ENCODE data around the gene NDUFA13. TPM values are rescaled to one million over a fixed set of nuclear protein-coding genes. Genes with fewer than 3 reads are reported as not detected.

Gene NDUFA13
- total RNA-seq, 1 donor from 2014 or later, result 294 TPM

DNA sequence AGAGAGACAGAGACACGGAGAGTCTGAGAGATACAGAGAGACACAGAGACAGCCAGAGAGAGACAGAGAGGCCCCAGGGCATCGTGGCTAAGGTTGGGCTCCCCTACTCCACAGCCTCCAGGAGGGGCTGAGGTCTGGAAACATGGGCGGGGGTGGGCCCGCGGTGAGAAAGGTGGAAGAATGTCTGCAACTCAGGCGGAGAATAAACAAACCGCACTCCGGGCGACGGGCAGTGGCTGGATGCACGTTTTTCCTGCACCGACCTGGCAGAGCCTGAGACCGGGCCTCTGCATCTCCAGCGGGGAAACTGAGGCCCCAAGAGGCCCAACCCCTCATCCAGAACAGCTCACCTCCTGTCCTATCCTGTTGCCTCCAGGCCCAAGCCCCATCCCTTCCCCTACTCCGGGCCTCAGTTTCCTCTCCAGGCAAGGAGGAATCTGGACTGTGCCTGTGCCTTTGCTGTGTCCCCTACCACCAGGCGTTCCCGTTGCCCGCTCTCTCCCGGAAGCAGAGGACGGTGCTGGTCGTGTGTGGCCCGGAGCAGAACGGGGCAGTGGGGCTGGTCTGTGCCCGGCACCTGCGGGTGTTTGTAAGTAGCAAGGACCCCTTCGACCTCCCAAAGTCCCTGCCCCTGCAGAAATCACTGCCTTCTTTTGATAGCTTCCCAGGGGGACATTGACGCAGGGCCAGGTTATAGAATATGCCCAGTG lies 18.7 kb downstream of the NDUFA13 start:
- TF ChIP-seq, protein P1, sequence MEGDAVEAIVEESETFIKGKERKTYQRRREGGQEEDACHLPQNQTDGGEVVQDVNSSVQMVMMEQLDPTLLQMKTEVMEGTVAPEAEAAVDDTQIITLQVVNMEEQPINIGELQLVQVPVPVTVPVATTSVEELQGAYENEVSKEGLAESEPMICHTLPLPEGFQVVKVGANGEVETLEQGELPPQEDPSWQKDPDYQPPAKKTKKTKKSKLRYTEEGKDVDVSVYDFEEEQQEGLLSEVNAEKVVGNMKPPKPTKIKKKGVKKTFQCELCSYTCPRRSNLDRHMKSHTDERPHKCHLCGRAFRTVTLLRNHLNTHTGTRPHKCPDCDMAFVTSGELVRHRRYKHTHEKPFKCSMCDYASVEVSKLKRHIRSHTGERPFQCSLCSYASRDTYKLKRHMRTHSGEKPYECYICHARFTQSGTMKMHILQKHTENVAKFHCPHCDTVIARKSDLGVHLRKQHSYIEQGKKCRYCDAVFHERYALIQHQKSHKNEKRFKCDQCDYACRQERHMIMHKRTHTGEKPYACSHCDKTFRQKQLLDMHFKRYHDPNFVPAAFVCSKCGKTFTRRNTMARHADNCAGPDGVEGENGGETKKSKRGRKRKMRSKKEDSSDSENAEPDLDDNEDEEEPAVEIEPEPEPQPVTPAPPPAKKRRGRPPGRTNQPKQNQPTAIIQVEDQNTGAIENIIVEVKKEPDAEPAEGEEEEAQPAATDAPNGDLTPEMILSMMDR (IDR thresholded peaks at IDR 0.05), result no peak
- DNase-seq, result no peak
- Mint-ChIP-seq H3K27ac (no peak overlapping the region), H3K9me3 (no peaks in the 10 kb centered on the region), H3K36me3 (ENCODE audit: low read depth) (peaks cover 12% of the 10 kb centered on the region), H3K4me3 (no peak overlapping the region), H3K27me3 (peaks cover 9% of the 10 kb centered on the region), H3K4me1 (peaks cover 23% of the 10 kb centered on the region)
- no peak for ATAC-seq (ENCODE audit: low read depth)
- CTCF ChIA-PET, result no interaction called here
- POLR2A ChIA-PET, result interaction anchor here (1.4 kb wide), 1 partner anchor 19 kb away, joined by 3 read pairs; the partner anchor contains the start of genes NDUFA13 and TSSK6
- intact Hi-C loops (cut with micrococcal nuclease), result no loop called here

DNA sequence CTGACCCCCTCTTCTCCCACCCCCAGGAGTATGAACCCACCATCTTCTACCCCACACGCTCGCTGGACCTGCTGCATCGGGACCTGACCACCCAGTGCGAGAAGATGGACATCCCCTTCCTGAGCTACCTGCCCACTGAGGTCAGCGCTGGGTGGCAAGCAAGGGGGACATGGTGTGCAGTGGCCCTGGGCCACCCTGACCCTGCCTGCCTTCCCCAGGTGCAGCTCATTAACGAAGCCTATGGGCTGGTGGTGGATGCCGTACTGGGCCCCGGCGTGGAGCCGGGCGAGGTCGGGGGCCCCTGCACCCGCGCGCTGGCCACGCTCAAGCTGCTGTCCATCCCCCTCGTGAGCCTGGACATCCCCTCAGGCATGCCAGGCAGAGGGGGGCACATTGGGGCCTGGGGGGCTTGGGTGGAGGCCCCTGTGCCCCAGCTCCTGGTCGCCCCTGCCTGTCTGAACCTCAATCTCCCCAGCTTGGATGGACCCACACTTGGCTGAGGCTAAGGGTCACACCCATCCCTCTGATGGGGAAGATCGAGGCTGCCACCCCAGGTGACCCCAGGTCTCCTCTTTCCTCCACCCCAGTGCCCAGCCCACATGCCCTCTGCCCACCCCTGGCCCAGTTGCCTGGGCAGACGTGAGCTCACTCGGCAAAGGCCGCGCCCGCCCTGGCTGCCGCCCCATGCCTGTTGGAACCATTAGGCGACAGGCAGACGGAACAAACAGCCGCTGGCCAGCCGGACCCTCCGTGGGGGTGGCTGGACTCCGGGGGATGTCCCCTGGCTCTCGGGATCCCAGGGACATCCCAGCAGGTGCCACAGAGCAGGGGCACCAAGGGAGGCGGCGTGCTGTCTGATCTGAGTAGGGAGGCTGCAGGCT lies 19.5 kb downstream of the NDUFA13 start:
- CTCF ChIA-PET, result no interaction called here
- TF ChIP-seq, protein P1 (IDR thresholded peaks at IDR 0.05), result no peak
- Mint-ChIP-seq H3K27ac (no peak overlapping the region), H3K4me1 (peaks cover 25% of the 10 kb centered on the region), H3K9me3 (no peaks in the 10 kb centered on the region), H3K36me3 (ENCODE audit: low read depth) (peaks cover 9% of the 10 kb centered on the region), H3K27me3 (peaks cover 11% of the 10 kb centered on the region), H3K4me3 (no peak overlapping the region)
- no peak for ATAC-seq (ENCODE audit: low read depth)
- POLR2A ChIA-PET, result no interaction called here
- DNase-seq, result no peak
- intact Hi-C loops (cut with micrococcal nuclease), result no loop called here

DNA sequence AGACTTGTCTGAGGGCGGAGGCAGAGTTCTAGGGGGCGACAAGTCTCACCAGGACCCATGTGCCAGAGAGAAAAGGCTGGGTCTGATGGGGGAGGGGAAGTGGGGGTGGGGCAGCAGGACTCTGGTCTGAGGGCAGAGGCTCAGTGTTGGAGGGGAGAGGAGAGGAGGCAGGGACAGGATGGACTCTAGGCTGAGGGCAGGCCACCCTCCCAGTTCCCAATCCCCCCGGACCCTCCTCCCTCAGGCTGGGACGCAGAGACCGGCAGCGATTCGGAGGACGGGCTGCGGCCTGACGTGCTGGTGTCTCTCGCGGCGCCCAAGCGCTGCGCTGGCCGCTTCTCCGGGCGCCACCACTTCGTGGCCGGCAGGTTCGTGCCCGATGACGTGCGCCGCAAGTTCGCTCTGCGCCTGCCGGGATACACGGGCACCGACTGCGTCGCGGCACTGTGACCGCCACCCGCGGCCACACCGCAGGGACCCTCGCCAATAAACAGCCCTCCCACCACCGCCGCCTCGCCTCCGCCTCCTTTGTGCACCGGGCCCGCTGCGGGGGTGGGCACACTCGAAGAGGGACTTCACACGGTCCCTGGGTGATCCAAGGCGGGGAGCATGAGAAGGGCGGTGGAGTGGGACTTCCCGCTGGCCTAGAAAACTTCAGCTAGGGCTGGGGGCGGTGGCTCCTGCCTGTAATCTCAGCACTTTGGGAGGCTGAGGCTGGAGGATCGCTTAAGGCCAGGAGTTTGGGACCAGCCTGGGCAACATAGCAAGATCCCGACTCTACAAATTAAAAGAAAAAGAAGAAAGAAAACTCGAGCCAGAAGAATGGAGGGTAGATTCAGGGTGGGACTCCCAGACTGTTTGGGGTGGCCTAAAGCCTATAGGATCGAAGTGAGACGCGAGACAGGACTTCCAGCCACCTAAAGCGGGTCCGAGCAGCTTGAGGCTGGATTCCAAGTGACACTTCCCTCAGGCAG lies 21.3 kb downstream of the NDUFA13 start:
- ATAC-seq (ENCODE audit: low read depth) (no peak), DNase-seq (no peak)
- H3K9me3 Mint-ChIP-seq, result no peaks in the 10 kb centered on the region
- POLR2A ChIA-PET, result no interaction called here
- no peaks in the 10 kb centered on the region for H3K36me3 Mint-ChIP-seq (ENCODE audit: low read depth)
- no peak overlapping the region for H3K27ac Mint-ChIP-seq
- peak overlapping the region; percentile 48 for H3K4me3 Mint-ChIP-seq
- H3K27me3 Mint-ChIP-seq, result peaks cover 15% of the 10 kb centered on the region
- TF ChIP-seq, protein P1 (IDR thresholded peaks at IDR 0.05), result no peak
- H3K4me1 Mint-ChIP-seq, result peaks cover 30% of the 10 kb centered on the region
- CTCF ChIA-PET, result interaction anchor here (2.0 kb wide), 1 partner anchor 107 kb away, joined by 5 read pairs; the partner anchor contains the start of gene GMIP
- intact Hi-C loops (cut with micrococcal nuclease), result no loop called here

DNA sequence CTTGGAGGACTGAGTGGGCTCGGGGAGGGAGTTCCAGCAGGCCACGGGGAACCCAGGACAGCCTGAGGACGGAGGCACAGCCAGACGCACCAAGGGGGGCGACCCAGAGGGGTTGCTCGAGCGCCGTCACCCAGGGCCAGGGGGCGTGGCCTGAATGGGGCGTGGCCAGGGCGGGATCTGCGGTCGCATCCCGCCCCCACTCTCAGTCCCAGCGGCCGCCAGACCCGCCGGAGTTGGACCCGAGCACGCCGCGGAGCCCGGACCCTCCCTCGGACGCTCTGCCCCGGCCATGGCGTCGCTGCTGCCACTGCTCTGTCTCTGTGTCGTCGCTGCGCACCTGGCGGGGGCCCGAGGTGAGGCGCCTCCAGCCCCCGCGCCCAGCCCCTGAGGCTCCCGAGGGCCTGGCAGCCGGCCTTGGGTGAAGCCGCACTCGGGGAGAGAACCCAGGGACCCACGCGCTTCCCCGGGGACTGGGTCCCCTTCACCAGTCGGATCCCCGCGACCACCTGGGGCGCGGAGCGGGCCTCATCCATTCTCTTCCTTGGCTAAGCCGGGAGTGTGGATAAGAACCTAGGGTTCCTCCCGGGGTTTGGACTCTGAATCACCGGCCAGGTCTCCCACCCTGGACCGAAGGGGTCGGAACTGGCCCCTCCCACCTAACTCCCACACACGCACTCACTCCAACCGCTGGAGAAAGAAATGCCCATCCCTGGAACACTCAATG lies 22.2 kb downstream of the NDUFA13 start, which contains the start of gene CILP2:
CILP2 (plus strand) TSS at position 205 of the 724 bp plus-strand sequence; CDS start at position 290, 85 bp downstream.
- peaks cover 18% of the 10 kb centered on the region for H3K27me3 Mint-ChIP-seq
- ChIA-PET POLR2A (interaction anchor here (0.8 kb wide), 1 partner anchor 34 kb away, joined by 10 read pairs; no protein-coding TSS in a partner anchor), CTCF (interaction anchor here (2.0 kb wide), 1 partner anchor 106 kb away, joined by 5 read pairs; the partner anchor contains the start of gene GMIP)
- peaks cover 28% of the 10 kb centered on the region for H3K4me1 Mint-ChIP-seq
- ATAC-seq (ENCODE audit: low read depth) (peak; percentile 20), DNase-seq (peak; percentile 50)
- no peaks in the 10 kb centered on the region for H3K9me3 Mint-ChIP-seq
- intact Hi-C loops (cut with micrococcal nuclease), result no loop called here
- no peaks in the 10 kb centered on the region for H3K36me3 Mint-ChIP-seq (ENCODE audit: low read depth)
- no peak within 1 kb of the TSS for H3K27ac Mint-ChIP-seq
- peak within 1 kb of the TSS; percentile 49 for H3K4me3 Mint-ChIP-seq
- TF ChIP-seq, protein P1 (IDR thresholded peaks at IDR 0.05), result no peak

All from activated B cell treated with CpG ODN at 0.5 μM for 24 hours (primary cell).